Keratinocyte (primary cell): Measurements from ENCODE around the gene IFIH1.

Experiments used
- EZH2 ChIP-seq: IDR thresholded peaks from one replicate; pipeline ENCODE4 v1.6.1; 2012; ENCODE audit warnings: inconsistent platforms, mild to moderate bottlenecking, low read length, moderate library complexity
- TF ChIP-seq, protein P1 (sequence below), 3 experiments: IDR thresholded peaks in 1 of 3; conservative IDR thresholded peaks in 1 of 3; optimal IDR thresholded peaks in 1 of 3; 2 replicates in 2 of 3; 3 replicates in 1 of 3; pipeline versions ENCODE3 to v1.5.1; 2011; ENCODE audit warnings: low read length in 3 of 3, mild to moderate bottlenecking in 3 of 3, moderate library complexity in 2 of 3, control low read depth in 1 of 3, inconsistent platforms in 1 of 3; ENCODE audit not compliant: insufficient read depth in 2 of 3; ENCODE audit errors: extremely low read depth in 1 of 3

DNA sequence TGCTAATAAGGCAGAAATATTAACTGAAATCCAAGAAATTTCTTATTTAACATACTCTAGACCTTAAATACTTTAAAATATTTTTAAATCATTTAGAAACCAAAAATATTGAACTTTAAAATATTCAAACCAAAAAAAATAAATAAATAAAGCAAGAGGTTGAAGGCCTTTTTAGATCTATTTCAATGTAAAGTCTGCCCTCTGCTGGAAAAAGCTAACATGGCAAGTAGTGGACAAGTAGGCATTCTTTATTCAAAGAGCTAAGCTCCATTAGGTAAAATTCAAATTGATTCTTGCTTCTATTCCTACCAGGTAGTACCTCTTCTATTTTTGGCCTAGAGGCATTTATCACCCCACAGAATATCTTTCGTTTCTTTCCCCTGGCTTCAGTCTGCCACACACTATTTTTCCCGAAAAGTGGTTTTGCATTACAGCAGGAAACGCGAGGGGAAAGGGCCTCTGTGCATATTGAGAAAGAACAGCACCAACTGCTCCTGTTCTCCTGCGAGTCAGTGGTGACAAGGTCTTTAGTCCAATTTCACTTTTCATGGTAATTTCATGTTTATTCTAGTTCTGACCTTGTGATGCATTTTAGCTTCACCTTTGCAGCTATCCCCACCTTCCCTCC lies 20.4 kb downstream of the IFIH1 start:
- TF ChIP-seq, protein P1, sequence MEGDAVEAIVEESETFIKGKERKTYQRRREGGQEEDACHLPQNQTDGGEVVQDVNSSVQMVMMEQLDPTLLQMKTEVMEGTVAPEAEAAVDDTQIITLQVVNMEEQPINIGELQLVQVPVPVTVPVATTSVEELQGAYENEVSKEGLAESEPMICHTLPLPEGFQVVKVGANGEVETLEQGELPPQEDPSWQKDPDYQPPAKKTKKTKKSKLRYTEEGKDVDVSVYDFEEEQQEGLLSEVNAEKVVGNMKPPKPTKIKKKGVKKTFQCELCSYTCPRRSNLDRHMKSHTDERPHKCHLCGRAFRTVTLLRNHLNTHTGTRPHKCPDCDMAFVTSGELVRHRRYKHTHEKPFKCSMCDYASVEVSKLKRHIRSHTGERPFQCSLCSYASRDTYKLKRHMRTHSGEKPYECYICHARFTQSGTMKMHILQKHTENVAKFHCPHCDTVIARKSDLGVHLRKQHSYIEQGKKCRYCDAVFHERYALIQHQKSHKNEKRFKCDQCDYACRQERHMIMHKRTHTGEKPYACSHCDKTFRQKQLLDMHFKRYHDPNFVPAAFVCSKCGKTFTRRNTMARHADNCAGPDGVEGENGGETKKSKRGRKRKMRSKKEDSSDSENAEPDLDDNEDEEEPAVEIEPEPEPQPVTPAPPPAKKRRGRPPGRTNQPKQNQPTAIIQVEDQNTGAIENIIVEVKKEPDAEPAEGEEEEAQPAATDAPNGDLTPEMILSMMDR (optimal IDR thresholded peaks at IDR 0.05 in 1 of 3, IDR thresholded peaks at IDR 0.05 in 1 of 3, conservative IDR thresholded peaks at IDR 0.05 in 1 of 3; ENCODE audit: extremely low read depth in 1 of 3, insufficient read depth in 2 of 3, low read length in 3 of 3), result peak in 2 of 3 experiments; percentile 59 to 61
- TF ChIP-seq EZH2, result no peak
